ENCODE data around the gene COG8. TPM values are rescaled to one million over a fixed set of nuclear protein-coding genes. Genes with fewer than 3 reads are reported as not detected.
"Not testable (repeated sequence)": the region's sequence is repeated elsewhere in the genome, so short reads cannot be mapped to it uniquely, and the experiment has no call there.

COG8 gene
- total RNA-seq, 2 experiments from 2014 or later, result 30.6 to 30.7 TPM

GRCh38 chr16:69367980-69368379 is 28.6 kb upstream of the COG8 start:
- POLR2A ChIA-PET, result interaction anchor here (0.9 kb wide), 1 partner anchor 29 kb away, joined by 3 read pairs; the partner anchor contains the start of gene COG8

GRCh38 chr16:69366431-69366830 is 27.1 kb upstream of the COG8 start:
- no peaks in the 10 kb centered on the region for H3K27me3 Mint-ChIP-seq
- peaks cover 65% of the 10 kb centered on the region for H3K36me3 Mint-ChIP-seq (ENCODE audit: low read depth)
- no peak overlapping the region for H3K4me3 Mint-ChIP-seq
- no peaks in the 10 kb centered on the region for H3K9me3 Mint-ChIP-seq
- DNase-seq, result no peak
- CTCF ChIA-PET, result no interaction called here
- H3K4me1 Mint-ChIP-seq, result peaks cover 7% of the 10 kb centered on the region
- no peak overlapping the region for H3K27ac Mint-ChIP-seq
- POLR2A ChIA-PET, result interaction anchor here (1.0 to 1.3 kb wide), 2 partner anchors 20 to 26 kb away, joined by 3 read pairs; no protein-coding TSS in a partner anchor

More at GRCh38 chr16:69367980-69368379, 28.6 kb upstream of the COG8 start:
- CTCF ChIA-PET, result no interaction called here
- H3K9me3 Mint-ChIP-seq, result no peaks in the 10 kb centered on the region
- no peak overlapping the region for H3K27ac Mint-ChIP-seq
- H3K36me3 Mint-ChIP-seq (ENCODE audit: low read depth), result peaks cover 66% of the 10 kb centered on the region
- peaks cover 9% of the 10 kb centered on the region for H3K4me1 Mint-ChIP-seq
- no peak overlapping the region for H3K4me3 Mint-ChIP-seq
- H3K27me3 Mint-ChIP-seq, result no peaks in the 10 kb centered on the region
- DNase-seq, result no peak

GRCh38 chr16:69365901-69366300 is 26.5 kb upstream of the COG8 start:
- H3K36me3 Mint-ChIP-seq (ENCODE audit: low read depth), result peaks cover 67% of the 10 kb centered on the region
- peaks cover 6% of the 10 kb centered on the region for H3K4me1 Mint-ChIP-seq
- no peaks in the 10 kb centered on the region for H3K9me3 Mint-ChIP-seq
- H3K27ac Mint-ChIP-seq, result peak overlapping the region; percentile 8
- POLR2A ChIA-PET, result interaction anchor here (0.8 to 1.3 kb wide), 3 partner anchors 19 to 26 kb away, joined by 3 to 4 read pairs (median 3); no protein-coding TSS in a partner anchor
- CTCF ChIA-PET, result no interaction called here
- H3K27me3 Mint-ChIP-seq, result no peaks in the 10 kb centered on the region
- H3K4me3 Mint-ChIP-seq, result no peak overlapping the region
- DNase-seq, result no peak

- ChIA-PET CTCF (no interaction called here), POLR2A (interaction anchor here (0.9 kb wide), 1 partner anchor 24 kb away, joined by 4 read pairs; no protein-coding TSS in a partner anchor)
- H3K4me1 Mint-ChIP-seq, result peaks cover 2% of the 10 kb centered on the region
- no peak overlapping the region for H3K4me3 Mint-ChIP-seq
- DNase-seq, result no peak
- H3K9me3 Mint-ChIP-seq, result no peaks in the 10 kb centered on the region
- peaks cover 54% of the 10 kb centered on the region for H3K36me3 Mint-ChIP-seq (ENCODE audit: low read depth)
- H3K27ac Mint-ChIP-seq, result no peak overlapping the region
- no peaks in the 10 kb centered on the region for H3K27me3 Mint-ChIP-seq
Measured at GRCh38 chr16:69364088-69364487, 24.7 kb upstream of the COG8 start.

- H3K4me1 Mint-ChIP-seq, result peaks cover 2% of the 10 kb centered on the region
- CTCF ChIA-PET, result no interaction called here
- H3K36me3 Mint-ChIP-seq (ENCODE audit: low read depth), result peaks cover 48% of the 10 kb centered on the region
- POLR2A ChIA-PET, result no interaction called here
- no peaks in the 10 kb centered on the region for H3K27me3 Mint-ChIP-seq
- H3K27ac Mint-ChIP-seq, result no peak overlapping the region
- DNase-seq, result no peak
- no peak overlapping the region for H3K4me3 Mint-ChIP-seq
- H3K9me3 Mint-ChIP-seq, result no peaks in the 10 kb centered on the region
Measured at GRCh38 chr16:69363281-69363717, 23.9 kb upstream of the COG8 start.

- H3K27ac Mint-ChIP-seq, CTCF ChIA-PET, POLR2A ChIA-PET: not testable (repeated sequence)
Measured at GRCh38 chr16:69360070-69360469, 20.7 kb upstream of the COG8 start.

GRCh38 chr16:69351309-69352027 is 12.1 kb upstream of the COG8 start, which contains the start of gene TMED6:
Gene TMED6 (minus strand): TSS chr16:69351786. CDS start chr16:69351753, 33 bp downstream.
- Mint-ChIP-seq H3K27ac (no peak within 1 kb of the TSS), H3K36me3 (ENCODE audit: low read depth) (peaks cover 21% of the 10 kb centered on the region), H3K27me3 (no peaks in the 10 kb centered on the region), H3K9me3 (no peaks in the 10 kb centered on the region), H3K4me1 (peaks cover 5% of the 10 kb centered on the region), H3K4me3 (no peak within 1 kb of the TSS)
- CTCF ChIA-PET, result interaction anchor here (0.6 kb wide), 1 partner anchor 30 kb away, joined by 3 read pairs; no protein-coding TSS in a partner anchor
- DNase-seq, result no peak
- POLR2A ChIA-PET, result interaction anchor here (0.9 kb wide), 1 partner anchor 10 kb away, joined by 3 read pairs; no protein-coding TSS in a partner anchor

More at GRCh38 chr16:69360070-69360469, 20.7 kb upstream of the COG8 start:
- not testable (repeated sequence) for H3K4me3 Mint-ChIP-seq, H3K27me3 Mint-ChIP-seq, DNase-seq, H3K9me3 Mint-ChIP-seq, H3K4me1 Mint-ChIP-seq
- H3K36me3 Mint-ChIP-seq (ENCODE audit: low read depth), result peaks cover 35% of the 10 kb centered on the region

- ChIA-PET CTCF (no interaction called here), POLR2A (interaction anchor here (0.9 to 2.2 kb wide), 2 partner anchors 10 to 11 kb away, joined by 3 to 7 read pairs; no protein-coding TSS in a partner anchor)
- Mint-ChIP-seq H3K36me3 (ENCODE audit: low read depth) (peaks cover 23% of the 10 kb centered on the region), H3K4me1 (peaks cover 11% of the 10 kb centered on the region), H3K27me3 (no peaks in the 10 kb centered on the region), H3K4me3 (no peak overlapping the region), H3K9me3 (no peaks in the 10 kb centered on the region), H3K27ac (no peak overlapping the region)
- no peak for DNase-seq
Measured at GRCh38 chr16:69350536-69351133, 11.3 kb upstream of the COG8 start.

GRCh38 chr16:69349536-69349935 is 10.2 kb upstream of the COG8 start:
- DNase-seq, result no peak
- ChIA-PET CTCF (no interaction called here), POLR2A (interaction anchor here (1.2 to 2.2 kb wide), 2 partner anchors 9 to 20 kb away, joined by 6 to 7 read pairs; no protein-coding TSS in a partner anchor)
- H3K36me3 Mint-ChIP-seq (ENCODE audit: low read depth), result peaks cover 20% of the 10 kb centered on the region
- no peaks in the 10 kb centered on the region for H3K27me3 Mint-ChIP-seq
- H3K4me3 Mint-ChIP-seq, result no peak overlapping the region
- H3K9me3 Mint-ChIP-seq, result no peaks in the 10 kb centered on the region
- peaks cover 13% of the 10 kb centered on the region for H3K4me1 Mint-ChIP-seq
- H3K27ac Mint-ChIP-seq, result no peak overlapping the region

GRCh38 chr16:69348222-69348621 is 8.9 kb upstream of the COG8 start:
- Mint-ChIP-seq H3K27me3 (no peaks in the 10 kb centered on the region), H3K9me3 (no peaks in the 10 kb centered on the region), H3K4me1 (peaks cover 16% of the 10 kb centered on the region), H3K36me3 (ENCODE audit: low read depth) (peaks cover 21% of the 10 kb centered on the region), H3K27ac (no peak overlapping the region), H3K4me3 (no peak overlapping the region)
- ChIA-PET CTCF (no interaction called here), POLR2A (interaction anchor here (1.0 to 1.4 kb wide), 3 partner anchors 10 to 24 kb away, joined by 3 to 4 read pairs (median 3); no protein-coding TSS in a partner anchor)
- DNase-seq, result no peak

GRCh38 chr16:69346683-69347082 is 7.3 kb upstream of the COG8 start:
- POLR2A ChIA-PET, result interaction anchor here (1.2 kb wide), 1 partner anchor 18 kb away, joined by 3 read pairs; no protein-coding TSS in a partner anchor
- Mint-ChIP-seq H3K36me3 (ENCODE audit: low read depth) (peaks cover 29% of the 10 kb centered on the region), H3K4me3 (no peak overlapping the region), H3K27me3 (no peaks in the 10 kb centered on the region), H3K4me1 (peaks cover 27% of the 10 kb centered on the region), H3K9me3 (no peaks in the 10 kb centered on the region), H3K27ac (no peak overlapping the region)
- DNase-seq, result no peak
- CTCF ChIA-PET, result no interaction called here

- Mint-ChIP-seq H3K27ac (no peak overlapping the region), H3K4me1 (peaks cover 35% of the 10 kb centered on the region), H3K9me3 (no peaks in the 10 kb centered on the region), H3K36me3 (ENCODE audit: low read depth) (peaks cover 37% of the 10 kb centered on the region), H3K27me3 (no peaks in the 10 kb centered on the region), H3K4me3 (no peak overlapping the region)
- ChIA-PET POLR2A (interaction anchor here (1.2 kb wide), 1 partner anchor 17 kb away, joined by 3 read pairs; no protein-coding TSS in a partner anchor), CTCF (no interaction called here)
- DNase-seq, result no peak
Measured at GRCh38 chr16:69345923-69346322, 6.6 kb upstream of the COG8 start.

GRCh38 chr16:69344171-69344570 is 4.8 kb upstream of the COG8 start:
- CTCF ChIA-PET, result no interaction called here
- Mint-ChIP-seq H3K9me3 (no peaks in the 10 kb centered on the region), H3K4me3 (no peak overlapping the region), H3K27me3 (no peaks in the 10 kb centered on the region), H3K27ac (no peak overlapping the region), H3K4me1 (peaks cover 46% of the 10 kb centered on the region), H3K36me3 (ENCODE audit: low read depth) (peaks cover 42% of the 10 kb centered on the region)
- POLR2A ChIA-PET, result interaction anchor here (0.7 to 8.8 kb wide), 3 partner anchors 10 to 41 kb away, joined by 3 to 151 read pairs (median 34); partner anchors contain the start of genes PDF and TERF2
- no peak for DNase-seq

All from activated CD4-positive, alpha-beta memory T cell treated with anti-CD3 and anti-CD28 coated beads, Interleukin-2, amount 10 ng/mL, durations not matched to agents 7 days and 5 days (primary cell).